ENCODE data around the gene R3HDM2.

DNA sequence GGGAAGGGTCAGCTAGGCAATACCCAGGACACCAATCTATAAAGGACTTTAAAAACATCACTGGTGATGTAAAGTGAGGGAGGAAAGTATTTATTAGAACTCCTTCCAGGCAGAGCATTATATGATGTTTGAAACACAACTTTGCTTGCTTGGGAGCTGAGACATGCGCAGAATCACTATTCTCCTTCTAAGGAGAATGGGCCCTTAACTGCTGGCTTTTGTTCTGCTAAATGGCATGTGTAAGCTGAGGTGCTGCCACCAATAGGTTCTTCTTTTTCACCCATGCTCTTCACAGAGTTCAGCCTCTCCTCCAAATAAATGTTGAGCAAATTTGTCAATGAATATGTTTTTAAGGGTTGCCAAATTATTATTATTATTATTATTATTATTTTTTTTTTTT, 183.8 kb downstream of the R3HDM2 start:
- TF ChIP-seq GATA2 (IDR thresholded peaks at IDR 0.05; ENCODE audit: low read depth, low read length) = no peak
- no peak for TF ChIP-seq GATA3 (IDR thresholded peaks at IDR 0.05; ENCODE audit: low read depth, low read length)

Data from SH-SY5Y (cell line).